ENCODE measurements around the gene MED6. TPM values are rescaled to one million over a fixed set of nuclear protein-coding genes. Genes with fewer than 3 reads are reported as not detected.

MED6 gene
- total RNA-seq, 4 donors from 2014 or later = 19.1 to 37.1 (median 30.2) TPM

GRCh38 chr14:70643967-70644366 is 43.5 kb upstream of the MED6 start:
- peaks cover 0 to 50% (median 8%) of the 10 kb centered on the region in 3 donors for H3K4me1 ChIP-seq
- H3K36me3 ChIP-seq = no peaks in the 10 kb centered on the region
- DNase-seq = no peak
- WGBS, 2 donors = 67 to 71% methylated on average over 5 of the region's 5 CpGs
- H3K9me3 ChIP-seq = no peaks in the 10 kb centered on the region
- peak overlapping the region; percentile 59 to 80 (median 76) for H3K4me3 ChIP-seq
- intact Hi-C loops (cut with DNase I) = no loop called here
- TF ChIP-seq CTCF (IDR thresholded peaks at IDR 0.05) (no peak), POLR2A (IDR thresholded peaks at IDR 0.05) (no peak)
- peaks cover 0 to 45% (median 0%) of the 10 kb centered on the region in 4 donors for H3K27me3 ChIP-seq
- peak overlapping the region; percentile 37 to 88 (median 85) for H3K27ac ChIP-seq

- WGBS, 2 donors = 2 to 16% methylated on average over 11 to 33 of the region's 51 CpGs
- Histone ChIP-seq H3K36me3 (no peaks in the 10 kb centered on the region), H3K4me3 (peak overlapping the region; percentile 59 to 80 (median 76)), H3K27ac (peak overlapping the region; percentile 78 to 88 (median 85)), H3K27me3 (peaks cover 0 to 56% (median 0%) of the 10 kb centered on the region in 4 donors), H3K9me3 (no peaks in the 10 kb centered on the region), H3K4me1 (peaks cover 0 to 38% (median 8%) of the 10 kb centered on the region in 3 donors)
- intact Hi-C loops (cut with DNase I) = no loop called here
- DNase-seq = no peak
- no peak for TF ChIP-seq CTCF (IDR thresholded peaks at IDR 0.05)
Measured at GRCh38 chr14:70642303-70643235, 42.1 kb upstream of the MED6 start.

- no peaks in the 10 kb centered on the region for H3K9me3 ChIP-seq
- 0 to 1% methylated on average over 12 to 13 of the region's 105 CpGs for WGBS, 2 donors
- H3K36me3 ChIP-seq = no peaks in the 10 kb centered on the region
- DNase-seq = no peak
- peak within 1 kb of the TSS; percentile 78 to 88 (median 85) for H3K27ac ChIP-seq
- intact Hi-C loops (cut with DNase I) = no loop called here
- H3K27me3 ChIP-seq = peaks cover 0 to 56% (median 0%) of the 10 kb centered on the region in 4 donors
- peak within 1 kb of the TSS; percentile 59 to 80 (median 76) for H3K4me3 ChIP-seq
- TF ChIP-seq POLR2A (IDR thresholded peaks at IDR 0.05) = no peak
- no peak for TF ChIP-seq CTCF (IDR thresholded peaks at IDR 0.05)
- H3K4me1 ChIP-seq = peaks cover 0 to 35% (median 8%) of the 10 kb centered on the region in 3 donors
Measured at GRCh38 chr14:70641548-70642302, 41.3 kb upstream of the MED6 start, which contains the start of gene TTC9. TSS of gene TTC9 (plus strand) at chr14:70641916. CDS start at chr14:70642130, 214 bp downstream.

- Histone ChIP-seq H3K36me3 (no peaks in the 10 kb centered on the region), H3K27me3 (peaks cover 0 to 56% (median 0%) of the 10 kb centered on the region in 4 donors), H3K4me1 (peaks cover 0 to 33% (median 8%) of the 10 kb centered on the region in 3 donors), H3K9me3 (peaks cover 0 to 1% (median 0%) of the 10 kb centered on the region in 3 donors), H3K27ac (peak overlapping the region; percentile 78 to 88 (median 85)), H3K4me3 (peak overlapping the region; percentile 59 to 80 (median 76))
- TF ChIP-seq CTCF (IDR thresholded peaks at IDR 0.05) (no peak), POLR2A (IDR thresholded peaks at IDR 0.05) (peak in 1 of 4 donors; percentile 50)
- intact Hi-C loops (cut with DNase I) = no loop called here
- no peak for DNase-seq
- WGBS, 2 donors = 0 to 1% methylated on average over 22 to 25 of the region's 28 CpGs
Measured at GRCh38 chr14:70640938-70641547, 40.6 kb upstream of the MED6 start.

Data from esophagus squamous epithelium (tissue), 5 donors.